ENCODE results near the gene NIN.

Gene NIN

DNA sequence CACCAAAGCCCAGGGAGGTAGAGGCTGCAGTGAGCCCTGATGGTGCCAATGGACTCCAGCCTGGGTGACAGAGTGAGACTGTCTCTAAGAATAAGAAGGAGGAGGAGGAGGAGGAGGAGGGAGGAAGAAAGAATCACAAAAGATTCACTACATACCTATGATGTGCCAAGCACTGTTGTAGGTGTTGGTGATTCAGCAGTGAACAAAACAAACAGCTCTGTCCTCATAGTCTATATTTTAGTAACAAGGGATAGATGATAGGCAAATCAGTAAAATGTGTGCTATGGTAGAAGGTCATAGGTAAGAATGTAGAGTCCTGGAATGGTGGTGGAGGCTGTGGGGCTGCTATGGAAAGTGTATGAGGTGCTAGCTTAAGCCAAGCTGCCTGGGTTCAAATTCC is 22.9 kb upstream of the NIN start:
- TF ChIP-seq ZNF8 (CRISPR knock-in tag; IDR thresholded peaks at IDR 0.05) = no peak
- TF ChIP-seq PPARA (CRISPR knock-in tag; IDR thresholded peaks at IDR 0.05; ENCODE audit: borderline replicate concordance) = no peak
- no peak for TF ChIP-seq ISL1 (CRISPR knock-in tag; IDR thresholded peaks at IDR 0.05)
- TF ChIP-seq TCF4 (CRISPR knock-in tag; IDR thresholded peaks at IDR 0.05; ENCODE audit: borderline replicate concordance) = no peak
- no peak for TF ChIP-seq ZC3H10 (CRISPR knock-in tag; IDR thresholded peaks at IDR 0.05)
- no peak for TF ChIP-seq CSDC2 (CRISPR knock-in tag; IDR thresholded peaks at IDR 0.05)
- TF ChIP-seq, protein P1, sequence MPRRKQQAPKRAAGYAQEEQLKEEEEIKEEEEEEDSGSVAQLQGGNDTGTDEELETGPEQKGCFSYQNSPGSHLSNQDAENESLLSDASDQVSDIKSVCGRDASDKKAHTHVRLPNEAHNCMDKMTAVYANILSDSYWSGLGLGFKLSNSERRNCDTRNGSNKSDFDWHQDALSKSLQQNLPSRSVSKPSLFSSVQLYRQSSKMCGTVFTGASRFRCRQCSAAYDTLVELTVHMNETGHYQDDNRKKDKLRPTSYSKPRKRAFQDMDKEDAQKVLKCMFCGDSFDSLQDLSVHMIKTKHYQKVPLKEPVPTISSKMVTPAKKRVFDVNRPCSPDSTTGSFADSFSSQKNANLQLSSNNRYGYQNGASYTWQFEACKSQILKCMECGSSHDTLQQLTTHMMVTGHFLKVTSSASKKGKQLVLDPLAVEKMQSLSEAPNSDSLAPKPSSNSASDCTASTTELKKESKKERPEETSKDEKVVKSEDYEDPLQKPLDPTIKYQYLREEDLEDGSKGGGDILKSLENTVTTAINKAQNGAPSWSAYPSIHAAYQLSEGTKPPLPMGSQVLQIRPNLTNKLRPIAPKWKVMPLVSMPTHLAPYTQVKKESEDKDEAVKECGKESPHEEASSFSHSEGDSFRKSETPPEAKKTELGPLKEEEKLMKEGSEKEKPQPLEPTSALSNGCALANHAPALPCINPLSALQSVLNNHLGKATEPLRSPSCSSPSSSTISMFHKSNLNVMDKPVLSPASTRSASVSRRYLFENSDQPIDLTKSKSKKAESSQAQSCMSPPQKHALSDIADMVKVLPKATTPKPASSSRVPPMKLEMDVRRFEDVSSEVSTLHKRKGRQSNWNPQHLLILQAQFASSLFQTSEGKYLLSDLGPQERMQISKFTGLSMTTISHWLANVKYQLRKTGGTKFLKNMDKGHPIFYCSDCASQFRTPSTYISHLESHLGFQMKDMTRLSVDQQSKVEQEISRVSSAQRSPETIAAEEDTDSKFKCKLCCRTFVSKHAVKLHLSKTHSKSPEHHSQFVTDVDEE (CRISPR knock-in tag; IDR thresholded peaks at IDR 0.05) = no peak
- no peak for ATAC-seq

DNA sequence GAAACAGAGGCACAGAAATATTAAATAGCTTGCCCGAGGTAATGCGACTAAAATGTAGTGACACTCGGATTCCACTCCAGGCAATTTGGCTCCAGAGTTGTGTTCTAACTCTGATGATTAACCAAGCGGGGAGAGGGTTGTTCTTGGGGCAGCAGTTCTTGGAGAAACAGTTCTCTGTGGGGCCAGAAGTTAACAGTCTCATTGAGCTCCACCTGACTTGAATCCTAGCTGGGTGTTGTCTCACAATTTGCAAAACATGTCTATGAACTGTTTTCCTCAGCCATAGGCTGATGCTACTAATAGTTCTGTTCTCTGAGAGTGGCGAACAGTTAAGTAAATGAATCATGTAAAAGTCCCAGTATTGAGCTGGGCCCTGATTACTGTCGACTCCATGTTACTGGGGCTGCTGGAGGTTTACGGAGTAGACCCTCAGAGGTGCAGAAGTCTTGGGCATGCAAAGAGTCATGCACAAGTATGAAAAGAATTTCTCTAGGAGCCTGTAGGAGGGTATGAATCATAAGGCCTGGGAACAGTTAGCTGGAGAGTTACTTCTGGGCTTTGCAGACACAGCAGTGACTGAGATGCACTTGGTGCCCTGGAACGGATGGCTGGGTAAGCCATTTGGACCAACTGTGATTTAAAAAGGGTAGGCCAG is 15.4 kb upstream of the NIN start:
- TF ChIP-seq ESRRG (CRISPR knock-in tag; IDR thresholded peaks at IDR 0.05) = no peak
- 0 out of 2 replicates have a peak, but pooled peaks have one; percentile 12 for TF ChIP-seq ISL1 (CRISPR knock-in tag; IDR thresholded peaks at IDR 0.05)
- peak; percentile 99 for ATAC-seq

DNA sequence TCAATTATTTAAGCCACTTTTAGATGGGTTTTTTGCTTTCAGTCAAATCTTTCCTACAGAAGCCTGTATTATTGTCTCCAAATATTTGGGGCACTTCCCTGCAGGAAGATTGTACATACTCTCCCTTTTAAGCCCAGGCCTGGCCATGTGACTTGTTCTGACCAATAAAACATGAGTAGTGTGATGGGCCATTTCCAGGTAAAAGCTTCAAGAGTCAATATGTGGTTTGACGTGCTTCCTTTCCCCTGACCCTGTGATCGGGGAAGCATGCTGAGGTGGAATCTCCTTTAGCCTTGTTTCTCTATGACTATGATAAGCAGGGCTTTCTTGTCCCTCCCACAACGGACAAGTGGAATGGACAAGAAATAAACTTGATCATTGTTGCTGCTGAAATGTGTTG is 14.2 kb upstream of the NIN start:
- TF ChIP-seq ZFP30 (CRISPR knock-in tag; IDR thresholded peaks at IDR 0.05) (no peak), SNAI2 (CRISPR knock-in tag; IDR thresholded peaks at IDR 0.05) (no peak), ZC3H10 (CRISPR knock-in tag; IDR thresholded peaks at IDR 0.05) (no peak), ARNTL (CRISPR knock-in tag; IDR thresholded peaks at IDR 0.05; ENCODE audit: borderline replicate concordance, low read depth) (no peak), ESRRG (CRISPR knock-in tag; IDR thresholded peaks at IDR 0.05) (no peak), PPARA (CRISPR knock-in tag; IDR thresholded peaks at IDR 0.05; ENCODE audit: borderline replicate concordance) (no peak), OSR1 (CRISPR knock-in tag; IDR thresholded peaks at IDR 0.05) (no peak), ZNF8 (CRISPR knock-in tag; IDR thresholded peaks at IDR 0.05) (no peak), GLIS3 (CRISPR knock-in tag; IDR thresholded peaks at IDR 0.05) (no peak), ZNF70 (CRISPR knock-in tag; IDR thresholded peaks at IDR 0.05) (no peak)
- TF ChIP-seq, protein P2, sequence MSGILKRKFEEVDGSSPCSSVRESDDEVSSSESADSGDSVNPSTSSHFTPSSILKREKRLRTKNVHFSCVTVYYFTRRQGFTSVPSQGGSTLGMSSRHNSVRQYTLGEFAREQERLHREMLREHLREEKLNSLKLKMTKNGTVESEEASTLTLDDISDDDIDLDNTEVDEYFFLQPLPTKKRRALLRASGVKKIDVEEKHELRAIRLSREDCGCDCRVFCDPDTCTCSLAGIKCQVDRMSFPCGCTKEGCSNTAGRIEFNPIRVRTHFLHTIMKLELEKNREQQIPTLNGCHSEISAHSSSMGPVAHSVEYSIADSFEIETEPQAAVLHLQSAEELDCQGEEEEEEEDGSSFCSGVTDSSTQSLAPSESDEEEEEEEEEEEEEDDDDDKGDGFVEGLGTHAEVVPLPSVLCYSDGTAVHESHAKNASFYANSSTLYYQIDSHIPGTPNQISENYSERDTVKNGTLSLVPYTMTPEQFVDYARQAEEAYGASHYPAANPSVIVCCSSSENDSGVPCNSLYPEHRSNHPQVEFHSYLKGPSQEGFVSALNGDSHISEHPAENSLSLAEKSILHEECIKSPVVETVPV (CRISPR knock-in tag; IDR thresholded peaks at IDR 0.05) = no peak
- TF ChIP-seq, protein P3, sequence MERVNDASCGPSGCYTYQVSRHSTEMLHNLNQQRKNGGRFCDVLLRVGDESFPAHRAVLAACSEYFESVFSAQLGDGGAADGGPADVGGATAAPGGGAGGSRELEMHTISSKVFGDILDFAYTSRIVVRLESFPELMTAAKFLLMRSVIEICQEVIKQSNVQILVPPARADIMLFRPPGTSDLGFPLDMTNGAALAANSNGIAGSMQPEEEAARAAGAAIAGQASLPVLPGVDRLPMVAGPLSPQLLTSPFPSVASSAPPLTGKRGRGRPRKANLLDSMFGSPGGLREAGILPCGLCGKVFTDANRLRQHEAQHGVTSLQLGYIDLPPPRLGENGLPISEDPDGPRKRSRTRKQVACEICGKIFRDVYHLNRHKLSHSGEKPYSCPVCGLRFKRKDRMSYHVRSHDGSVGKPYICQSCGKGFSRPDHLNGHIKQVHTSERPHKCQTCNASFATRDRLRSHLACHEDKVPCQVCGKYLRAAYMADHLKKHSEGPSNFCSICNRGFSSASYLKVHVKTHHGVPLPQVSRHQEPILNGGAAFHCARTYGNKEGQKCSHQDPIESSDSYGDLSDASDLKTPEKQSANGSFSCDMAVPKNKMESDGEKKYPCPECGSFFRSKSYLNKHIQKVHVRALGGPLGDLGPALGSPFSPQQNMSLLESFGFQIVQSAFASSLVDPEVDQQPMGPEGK (CRISPR knock-in tag; IDR thresholded peaks at IDR 0.05; ENCODE audit: borderline replicate concordance) = no peak
- no peak for ATAC-seq

DNA sequence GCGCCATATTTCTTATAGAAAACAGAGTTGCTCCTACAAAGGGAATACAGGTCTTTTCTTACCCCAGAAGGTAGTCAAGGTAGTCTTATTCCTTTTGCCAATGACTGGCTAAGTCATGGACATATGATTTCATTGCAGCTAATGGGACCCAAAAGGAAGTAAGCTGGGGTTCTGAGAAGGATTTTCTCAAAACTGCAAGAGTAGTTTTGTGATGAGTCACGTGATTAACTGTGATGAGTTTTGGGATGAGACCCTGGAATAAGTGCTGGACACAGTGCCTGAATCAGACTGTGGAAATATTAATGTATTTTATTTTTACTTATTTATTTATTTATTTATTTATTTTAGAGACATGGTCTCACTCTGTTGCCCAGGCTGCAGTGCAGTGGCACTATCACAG is 13.4 kb upstream of the NIN start:
- no peak for ATAC-seq
- TF ChIP-seq RARB (CRISPR knock-in tag; IDR thresholded peaks at IDR 0.05) (no peak), OSR1 (CRISPR knock-in tag; IDR thresholded peaks at IDR 0.05) (no peak), ZNF70 (CRISPR knock-in tag; IDR thresholded peaks at IDR 0.05) (no peak), ZFP3 (CRISPR knock-in tag; IDR thresholded peaks at IDR 0.05) (no peak), ZNF565 (CRISPR knock-in tag; conservative IDR thresholded peaks at IDR 0.05; ENCODE audit: low read depth) (no peak), ZFP30 (CRISPR knock-in tag; IDR thresholded peaks at IDR 0.05) (no peak), CSDC2 (CRISPR knock-in tag; IDR thresholded peaks at IDR 0.05) (no peak), BACH2 (CRISPR knock-in tag; IDR thresholded peaks at IDR 0.05; ENCODE audit: borderline replicate concordance) (no peak), TCF4 (CRISPR knock-in tag; IDR thresholded peaks at IDR 0.05; ENCODE audit: borderline replicate concordance) (no peak), SNAI2 (CRISPR knock-in tag; IDR thresholded peaks at IDR 0.05) (no peak), GLIS3 (CRISPR knock-in tag; IDR thresholded peaks at IDR 0.05) (no peak)
- TF ChIP-seq, protein P4, sequence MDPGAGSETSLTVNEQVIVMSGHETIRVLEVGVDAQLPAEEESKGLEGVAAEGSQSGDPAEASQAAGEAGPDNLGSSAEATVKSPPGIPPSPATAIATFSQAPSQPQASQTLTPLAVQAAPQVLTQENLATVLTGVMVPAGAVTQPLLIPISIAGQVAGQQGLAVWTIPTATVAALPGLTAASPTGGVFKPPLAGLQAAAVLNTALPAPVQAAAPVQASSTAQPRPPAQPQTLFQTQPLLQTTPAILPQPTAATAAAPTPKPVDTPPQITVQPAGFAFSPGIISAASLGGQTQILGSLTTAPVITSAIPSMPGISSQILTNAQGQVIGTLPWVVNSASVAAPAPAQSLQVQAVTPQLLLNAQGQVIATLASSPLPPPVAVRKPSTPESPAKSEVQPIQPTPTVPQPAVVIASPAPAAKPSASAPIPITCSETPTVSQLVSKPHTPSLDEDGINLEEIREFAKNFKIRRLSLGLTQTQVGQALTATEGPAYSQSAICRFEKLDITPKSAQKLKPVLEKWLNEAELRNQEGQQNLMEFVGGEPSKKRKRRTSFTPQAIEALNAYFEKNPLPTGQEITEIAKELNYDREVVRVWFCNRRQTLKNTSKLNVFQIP (CRISPR knock-in tag; IDR thresholded peaks at IDR 0.05; ENCODE audit: borderline replicate concordance, low read depth) = no peak
- TF ChIP-seq, protein P5, sequence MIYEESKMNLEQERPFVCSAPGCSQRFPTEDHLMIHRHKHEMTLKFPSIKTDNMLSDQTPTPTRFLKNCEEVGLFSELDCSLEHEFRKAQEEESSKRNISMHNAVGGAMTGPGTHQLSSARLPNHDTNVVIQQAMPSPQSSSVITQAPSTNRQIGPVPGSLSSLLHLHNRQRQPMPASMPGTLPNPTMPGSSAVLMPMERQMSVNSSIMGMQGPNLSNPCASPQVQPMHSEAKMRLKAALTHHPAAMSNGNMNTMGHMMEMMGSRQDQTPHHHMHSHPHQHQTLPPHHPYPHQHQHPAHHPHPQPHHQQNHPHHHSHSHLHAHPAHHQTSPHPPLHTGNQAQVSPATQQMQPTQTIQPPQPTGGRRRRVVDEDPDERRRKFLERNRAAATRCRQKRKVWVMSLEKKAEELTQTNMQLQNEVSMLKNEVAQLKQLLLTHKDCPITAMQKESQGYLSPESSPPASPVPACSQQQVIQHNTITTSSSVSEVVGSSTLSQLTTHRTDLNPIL (CRISPR knock-in tag; IDR thresholded peaks at IDR 0.05; ENCODE audit: low read depth) = no peak
- TF ChIP-seq, protein P3 (CRISPR knock-in tag; IDR thresholded peaks at IDR 0.05; ENCODE audit: borderline replicate concordance) = no peak

All from SK-N-SH treated with all-trans-retinoic acid at 6 μM for 48 hours (cell line).